ENCODE results near the gene VPS13D. TPM values are rescaled to one million over a fixed set of nuclear protein-coding genes. Genes with fewer than 3 reads are reported as not detected.

The VPS13D gene
- total and polyA plus RNA-seq, 2 donors (not counting 3 experiments of a cell fraction or from before 2014, with no cell fraction given), result 13.6 to 48.5 TPM

DNA sequence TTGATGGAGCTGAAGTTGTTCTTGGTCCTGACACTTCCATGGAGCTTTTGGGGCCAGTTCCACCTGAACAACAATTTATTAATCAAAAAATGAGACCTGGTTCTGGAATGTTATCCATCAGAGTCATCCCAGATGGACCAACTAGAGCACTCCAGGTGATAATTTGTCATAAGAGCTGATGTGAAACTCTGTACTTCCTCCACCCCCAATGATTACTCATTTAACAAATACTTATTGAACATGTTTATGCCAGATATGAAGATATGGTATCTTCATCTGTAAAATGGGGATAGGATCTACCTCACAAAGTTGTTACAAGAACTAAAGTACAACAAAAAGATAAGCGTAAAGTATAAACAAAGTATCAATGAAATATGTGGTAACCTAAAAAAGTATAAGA, 153.2 kb downstream of the VPS13D start:
- no peaks in the 10 kb centered on the region for H3K79me2 ChIP-seq (ENCODE audit: control insufficient read depth, insufficient read depth, low read length)
- intact Hi-C loops (cut with micrococcal nuclease) (no loop called here), dilution Hi-C loops (cut with MboI; ENCODE audit: extremely low pct_ligation_motif_present, low sequenced_read_pairs) (no loop called here)
- DNase-seq (ENCODE audit: low read depth, low spot score) (no peak), FAIRE-seq (no peak)
- no peaks in the 10 kb centered on the region for H3K9me1 ChIP-seq (replicated peaks; ENCODE audit: control insufficient read depth, extremely low read depth, insufficient read depth, low read length)
- ChIA-PET POLR2A (no interaction called here), CTCF (no interaction called here)
- TF ChIP-seq POLR2AphosphoS5 (IDR thresholded peaks at IDR 0.05; ENCODE audit: insufficient read depth, low read depth, low read length) (no peak), FOS (IDR thresholded peaks at IDR 0.05; ENCODE audit: borderline replicate concordance, insufficient read depth, low read length) (no peak), GATA2 (IDR thresholded peaks at IDR 0.05; ENCODE audit: insufficient read depth, insufficient read length, low read depth, low read length) (no peak), JUN (IDR thresholded peaks at IDR 0.05; ENCODE audit: borderline replicate concordance, insufficient read depth, insufficient read length, low read depth) (no peak), EZH2 (IDR thresholded peaks at IDR 0.05; ENCODE audit: borderline replicate concordance, low read depth, low read length, severe bottlenecking) (no peak), POLR2A (IDR thresholded peaks at IDR 0.05; ENCODE audit: low read depth, low read length) (no peak), MYC (IDR thresholded peaks at IDR 0.05; ENCODE audit: low read depth, low read length) (no peak)
- TF ChIP-seq, protein P1, sequence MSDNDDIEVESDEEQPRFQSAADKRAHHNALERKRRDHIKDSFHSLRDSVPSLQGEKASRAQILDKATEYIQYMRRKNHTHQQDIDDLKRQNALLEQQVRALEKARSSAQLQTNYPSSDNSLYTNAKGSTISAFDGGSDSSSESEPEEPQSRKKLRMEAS (IDR thresholded peaks at IDR 0.05; ENCODE audit: insufficient read depth, insufficient read length), result no peak
- TF ChIP-seq, protein P2, sequence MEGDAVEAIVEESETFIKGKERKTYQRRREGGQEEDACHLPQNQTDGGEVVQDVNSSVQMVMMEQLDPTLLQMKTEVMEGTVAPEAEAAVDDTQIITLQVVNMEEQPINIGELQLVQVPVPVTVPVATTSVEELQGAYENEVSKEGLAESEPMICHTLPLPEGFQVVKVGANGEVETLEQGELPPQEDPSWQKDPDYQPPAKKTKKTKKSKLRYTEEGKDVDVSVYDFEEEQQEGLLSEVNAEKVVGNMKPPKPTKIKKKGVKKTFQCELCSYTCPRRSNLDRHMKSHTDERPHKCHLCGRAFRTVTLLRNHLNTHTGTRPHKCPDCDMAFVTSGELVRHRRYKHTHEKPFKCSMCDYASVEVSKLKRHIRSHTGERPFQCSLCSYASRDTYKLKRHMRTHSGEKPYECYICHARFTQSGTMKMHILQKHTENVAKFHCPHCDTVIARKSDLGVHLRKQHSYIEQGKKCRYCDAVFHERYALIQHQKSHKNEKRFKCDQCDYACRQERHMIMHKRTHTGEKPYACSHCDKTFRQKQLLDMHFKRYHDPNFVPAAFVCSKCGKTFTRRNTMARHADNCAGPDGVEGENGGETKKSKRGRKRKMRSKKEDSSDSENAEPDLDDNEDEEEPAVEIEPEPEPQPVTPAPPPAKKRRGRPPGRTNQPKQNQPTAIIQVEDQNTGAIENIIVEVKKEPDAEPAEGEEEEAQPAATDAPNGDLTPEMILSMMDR (IDR thresholded peaks at IDR 0.05; ENCODE audit: extremely low read depth in 1 of 2, insufficient read depth in 1 of 2, low read depth in 1 of 2, low read length in 2 of 2), result no peak
- no peaks in the 10 kb centered on the region for H4K20me1 ChIP-seq (replicated peaks; ENCODE audit: control insufficient read depth, extremely low read depth, insufficient read depth, low read length)
- BruUV-seq (replicated peaks), result no TSS peak
- no peak overlapping the region for H3K4me3 ChIP-seq (replicated peaks in 1 of 3; ENCODE audit: insufficient read depth in 1 of 3, low read depth in 1 of 3, low read length in 3 of 3)
- no peaks in the 10 kb centered on the region for H3K27me3 ChIP-seq (ENCODE audit: control insufficient read depth in 2 of 2, insufficient read depth in 2 of 2, low read length in 2 of 2)
- H2AFZ ChIP-seq (ENCODE audit: low read depth, low read length), result no peak overlapping the region
- no peak overlapping the region for H3K27ac ChIP-seq (ENCODE audit: insufficient read depth, low read depth, low read length)
- H3K9me3 ChIP-seq (replicated peaks; ENCODE audit: control insufficient read depth, insufficient read depth, low read length), result peaks cover 2% of the 10 kb centered on the region
- H3K4me1 ChIP-seq (ENCODE audit: control insufficient read depth, extremely low read depth, insufficient read depth, low read length), result peaks cover 14% of the 10 kb centered on the region
- H3K4me2 ChIP-seq (ENCODE audit: insufficient read depth, low read length), result no peak overlapping the region
- H3K9ac ChIP-seq (replicated peaks; ENCODE audit: extremely low read depth, insufficient read depth, low read length), result no peak overlapping the region
- peaks cover 8 to 10% of the 10 kb centered on the region in 2 experiments for H3K36me3 ChIP-seq (ENCODE audit: control insufficient read depth in 2 of 2, extremely low read depth in 1 of 2, insufficient read depth in 2 of 2, low read length in 2 of 2)

Measured in endothelial cell of umbilical vein (primary cell).